GM10266 (cell line): ENCODE data around the gene PAPPA.

Experiments used
- DNase-seq: peaks from one replicate; pipeline ENCODE4 v3.0.0; 2012; ENCODE audit errors: extremely low spot score
- TF ChIP-seq, protein P1 (sequence below): IDR thresholded peaks from 2 replicates; pipeline ENCODE4 v1.5.1; 2012; ENCODE audit warnings: mild to moderate bottlenecking, low read depth; ENCODE audit not compliant: control insufficient read depth, insufficient read depth; ENCODE audit errors: missing control alignments

PAPPA gene

GRCh38 chr9:116332090-116332489, 178.5 kb downstream of the PAPPA start:
- DNase-seq, result no peak
- TF ChIP-seq, protein P1, sequence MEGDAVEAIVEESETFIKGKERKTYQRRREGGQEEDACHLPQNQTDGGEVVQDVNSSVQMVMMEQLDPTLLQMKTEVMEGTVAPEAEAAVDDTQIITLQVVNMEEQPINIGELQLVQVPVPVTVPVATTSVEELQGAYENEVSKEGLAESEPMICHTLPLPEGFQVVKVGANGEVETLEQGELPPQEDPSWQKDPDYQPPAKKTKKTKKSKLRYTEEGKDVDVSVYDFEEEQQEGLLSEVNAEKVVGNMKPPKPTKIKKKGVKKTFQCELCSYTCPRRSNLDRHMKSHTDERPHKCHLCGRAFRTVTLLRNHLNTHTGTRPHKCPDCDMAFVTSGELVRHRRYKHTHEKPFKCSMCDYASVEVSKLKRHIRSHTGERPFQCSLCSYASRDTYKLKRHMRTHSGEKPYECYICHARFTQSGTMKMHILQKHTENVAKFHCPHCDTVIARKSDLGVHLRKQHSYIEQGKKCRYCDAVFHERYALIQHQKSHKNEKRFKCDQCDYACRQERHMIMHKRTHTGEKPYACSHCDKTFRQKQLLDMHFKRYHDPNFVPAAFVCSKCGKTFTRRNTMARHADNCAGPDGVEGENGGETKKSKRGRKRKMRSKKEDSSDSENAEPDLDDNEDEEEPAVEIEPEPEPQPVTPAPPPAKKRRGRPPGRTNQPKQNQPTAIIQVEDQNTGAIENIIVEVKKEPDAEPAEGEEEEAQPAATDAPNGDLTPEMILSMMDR, result no peak

- no peak for DNase-seq
- TF ChIP-seq, protein P1, result no peak
Observed at GRCh38 chr9:116333254-116333653, 179.7 kb downstream of the PAPPA start.

DNA sequence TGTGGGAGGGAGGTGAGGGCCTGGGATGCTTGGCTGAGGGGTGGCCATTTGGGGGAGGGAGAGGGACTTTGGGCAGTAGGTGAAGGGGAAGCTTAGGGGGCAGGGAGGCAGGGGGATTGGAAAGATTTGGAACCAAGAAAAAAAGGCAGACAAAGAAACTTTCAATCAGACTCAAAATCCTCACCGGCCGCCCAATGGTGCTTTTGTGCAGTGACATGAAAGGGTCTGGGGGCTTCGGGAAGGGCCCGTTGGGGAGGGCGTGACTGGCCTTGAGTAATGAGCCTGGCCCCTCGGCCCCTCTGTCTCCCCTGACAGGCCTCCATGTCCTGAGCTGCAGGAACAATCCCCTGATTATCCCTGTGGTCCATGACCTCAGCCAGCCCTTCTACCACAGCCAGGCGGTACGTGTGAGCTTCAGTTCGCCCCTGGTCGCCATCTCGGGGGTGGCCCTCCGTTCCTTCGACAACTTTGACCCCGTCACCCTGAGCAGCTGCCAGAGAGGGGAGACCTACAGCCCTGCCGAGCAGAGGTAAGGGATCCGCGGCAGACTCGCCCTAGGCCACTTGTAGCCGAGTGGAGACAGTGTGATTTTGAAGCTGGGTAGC, 181.1 kb downstream of the PAPPA start:
- DNase-seq, result no peak
- TF ChIP-seq, protein P1, result no peak

- TF ChIP-seq, protein P1, result no peak
- no peak for DNase-seq
Observed at GRCh38 chr9:116335392-116335791, 181.8 kb downstream of the PAPPA start.

DNA sequence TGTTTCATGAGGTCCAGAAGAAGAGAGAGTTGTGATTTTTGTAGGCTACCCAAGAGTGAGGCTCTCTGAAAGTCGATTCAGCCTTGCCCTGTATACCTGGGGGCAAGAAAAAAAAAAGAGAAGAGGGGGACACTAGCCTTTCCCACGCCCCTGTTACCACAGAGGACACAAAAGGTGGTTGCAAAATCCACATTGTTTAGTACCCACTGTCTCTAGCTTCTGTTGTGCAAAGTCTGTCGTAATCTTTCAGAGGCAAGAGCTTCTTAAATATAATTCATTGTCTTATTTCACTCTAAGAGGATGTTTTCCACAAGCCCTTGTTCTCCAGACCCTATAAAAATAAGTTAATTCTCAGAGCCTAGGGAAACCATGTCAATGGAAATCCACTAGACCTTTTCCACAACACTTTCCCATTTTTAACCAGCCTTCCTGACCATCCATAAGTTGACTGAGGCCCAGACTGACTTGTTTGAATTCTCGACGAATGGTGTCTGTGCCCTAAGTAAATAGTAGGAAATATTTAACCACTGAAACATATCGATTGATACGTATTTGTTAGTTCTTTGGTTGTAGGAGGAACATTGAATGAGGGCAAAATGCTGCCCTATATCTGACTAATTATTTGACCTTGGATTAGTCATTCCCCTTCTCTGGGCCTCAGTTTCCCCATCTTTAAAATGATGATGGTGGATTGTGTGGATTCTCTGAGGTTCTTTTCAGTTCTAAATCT, 182.7 kb downstream of the PAPPA start:
- TF ChIP-seq, protein P1, result no peak
- no peak for DNase-seq

- TF ChIP-seq, protein P1, result no peak
- no peak for DNase-seq
Observed at GRCh38 chr9:116337015-116337414, 183.4 kb downstream of the PAPPA start.

GRCh38 chr9:116340270-116340669, 186.7 kb downstream of the PAPPA start:
- no peak for DNase-seq
- TF ChIP-seq, protein P1, result no peak
